NCI-H2171 (cell line): ENCODE measurements around the gene KRTAP10-2.
"Not testable (repeated sequence)": the region's sequence is repeated elsewhere in the genome, so short reads cannot be mapped to it uniquely, and the experiment has no call there.

Experiments
- DNase-seq: peaks from one replicate; lab custom pipeline; 2025; lab: John Stamatoyannopoulos, UW

The KRTAP10-2 gene

GRCh38 chr21:44551340-44551961, at the start of gene KRTAP10-2:
TSS of gene KRTAP10-2 (minus strand) at chr21:44551505. CDS start at chr21:44551458, 47 bp downstream.
- DNase-seq, result no peak

DNA sequence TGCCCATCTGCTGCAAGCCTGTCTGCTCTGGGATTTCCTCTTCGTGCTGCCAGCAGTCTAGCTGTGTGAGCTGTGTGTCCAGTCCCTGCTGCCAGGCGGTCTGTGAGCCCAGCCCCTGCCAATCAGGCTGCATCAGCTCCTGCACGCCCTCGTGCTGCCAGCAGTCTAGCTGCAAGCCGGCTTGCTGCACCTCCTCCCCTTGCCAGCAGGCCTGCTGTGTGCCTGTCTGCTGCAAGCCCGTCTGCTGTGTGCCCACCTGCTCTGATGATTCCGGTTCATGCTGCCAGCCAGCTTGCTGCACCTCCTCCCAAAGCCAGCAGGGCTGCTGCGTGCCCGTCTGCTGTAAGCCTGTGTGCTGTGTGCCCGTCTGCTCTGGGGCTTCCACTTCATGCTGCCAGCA, 49.8 kb upstream of the KRTAP10-2 start:
- DNase-seq, result not testable (repeated sequence)

- not testable (repeated sequence) for DNase-seq
These were observed 49.0 kb upstream of the KRTAP10-2 start, which contains the start of gene KRTAP10-7 for GRCh38 chr21:44600118-44600978. TSS of gene KRTAP10-7 (plus strand) at chr21:44600597. CDS start at chr21:44600622, 25 bp downstream.

GRCh38 chr21:44599264-44600029, 48.1 kb upstream of the KRTAP10-2 start:
- no peak for DNase-seq

- DNase-seq, result no peak
These were observed 46.8 kb upstream of the KRTAP10-2 start for GRCh38 chr21:44598061-44598460.

GRCh38 chr21:44596068-44596725, 44.9 kb upstream of the KRTAP10-2 start:
- no peak for DNase-seq

DNA sequence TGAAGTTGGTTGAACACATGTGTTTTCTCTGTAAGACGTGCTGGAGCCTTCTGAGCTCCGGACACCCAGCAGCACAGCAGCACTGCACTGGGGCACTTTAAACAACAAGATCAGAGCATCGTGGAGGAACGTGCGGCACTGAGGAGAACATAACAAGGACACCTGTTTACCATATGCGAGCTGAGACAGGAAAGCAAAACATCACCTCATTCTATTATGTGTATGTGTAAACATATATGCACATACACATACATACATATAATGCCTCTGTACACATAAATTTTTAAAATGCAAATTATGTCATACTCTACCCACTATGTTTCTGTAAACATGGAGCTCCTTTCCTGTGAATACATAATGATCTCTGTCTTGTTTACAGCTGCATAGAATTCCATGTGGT, 44.2 kb upstream of the KRTAP10-2 start:
- DNase-seq, result no peak

DNA sequence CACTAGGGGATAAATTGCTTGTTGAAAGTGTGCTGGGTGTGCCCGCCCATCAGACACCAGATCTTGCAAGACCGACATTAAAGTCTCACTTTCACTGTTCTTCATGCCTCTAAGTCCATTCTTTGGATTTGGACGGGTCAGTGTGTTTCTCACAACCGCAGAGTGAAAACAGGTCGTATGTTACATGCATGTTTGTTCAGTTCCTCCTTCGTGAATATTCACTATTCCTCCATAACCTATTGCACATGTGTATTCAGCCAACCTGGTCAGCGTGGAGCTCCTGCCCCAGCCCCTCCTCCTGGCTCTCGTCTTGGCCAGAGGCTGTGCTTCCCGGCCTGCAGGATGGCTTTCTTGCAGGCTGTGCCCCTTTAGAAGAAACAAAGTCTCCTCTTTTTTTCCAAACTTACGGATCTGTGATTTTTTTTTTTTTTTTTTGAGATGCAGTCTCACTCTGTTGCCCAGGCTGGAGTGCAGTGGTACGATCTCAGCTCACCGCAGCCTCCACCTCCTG, 43.2 kb upstream of the KRTAP10-2 start:
- no peak for DNase-seq

GRCh38 chr21:44593598-44594405, 42.5 kb upstream of the KRTAP10-2 start:
- DNase-seq, result no peak

GRCh38 chr21:44592446-44593311, 41.4 kb upstream of the KRTAP10-2 start, which contains the start of gene KRTAP10-6:
TSS of gene KRTAP10-6 (minus strand) at chr21:44592505. CDS start at chr21:44592484, 21 bp downstream.
- DNase-seq, result no peak

GRCh38 chr21:44591801-44592130, 40.5 kb upstream of the KRTAP10-2 start:
- DNase-seq, result not testable (repeated sequence)

DNA sequence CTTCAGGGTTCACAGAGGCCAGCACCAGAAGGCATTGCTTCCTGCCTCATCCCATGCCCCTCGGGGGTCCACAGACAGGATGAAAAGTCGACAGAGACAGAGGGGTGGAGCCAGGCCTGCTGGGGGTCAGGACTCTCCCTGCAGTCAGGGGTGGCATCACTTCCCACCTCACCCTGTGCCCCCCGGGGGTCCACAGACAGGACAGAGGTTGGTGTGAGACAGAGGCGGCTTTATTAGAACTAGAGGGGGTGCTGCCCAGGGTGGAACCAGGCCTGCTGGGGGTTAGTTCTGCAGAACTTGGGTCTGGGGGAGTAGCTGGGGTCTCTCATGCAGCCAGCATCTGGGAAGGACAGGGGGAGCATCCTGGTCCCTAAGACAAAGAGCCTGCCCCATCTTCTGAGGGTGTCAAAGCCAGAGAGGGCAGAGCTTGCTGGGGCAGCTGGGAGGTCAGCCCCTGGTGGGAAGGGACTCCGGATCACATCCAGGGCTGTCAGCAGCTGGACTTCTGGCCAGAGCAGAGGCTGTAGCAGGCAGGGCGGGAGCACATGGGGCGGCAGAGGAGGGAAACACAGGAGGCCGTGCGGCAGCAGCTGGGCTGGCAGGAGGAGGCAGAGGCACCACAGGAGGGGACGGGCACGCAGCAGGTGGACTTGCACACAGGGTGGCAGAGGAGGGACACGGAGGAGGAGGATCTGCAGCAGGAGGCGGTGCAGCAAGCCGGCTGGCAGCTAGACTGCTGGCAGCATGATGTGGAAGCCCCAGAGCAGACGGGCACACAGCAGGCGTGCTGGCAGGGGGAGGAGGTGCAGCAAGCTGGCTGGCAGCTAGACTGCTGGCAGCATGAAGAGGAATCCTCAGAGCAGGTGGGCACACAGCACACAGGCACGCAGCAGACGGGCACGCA, 39.8 kb upstream of the KRTAP10-2 start:
- DNase-seq, result not testable (repeated sequence)

- no peak for DNase-seq
These were observed 39.0 kb upstream of the KRTAP10-2 start for GRCh38 chr21:44590311-44590721.

DNA sequence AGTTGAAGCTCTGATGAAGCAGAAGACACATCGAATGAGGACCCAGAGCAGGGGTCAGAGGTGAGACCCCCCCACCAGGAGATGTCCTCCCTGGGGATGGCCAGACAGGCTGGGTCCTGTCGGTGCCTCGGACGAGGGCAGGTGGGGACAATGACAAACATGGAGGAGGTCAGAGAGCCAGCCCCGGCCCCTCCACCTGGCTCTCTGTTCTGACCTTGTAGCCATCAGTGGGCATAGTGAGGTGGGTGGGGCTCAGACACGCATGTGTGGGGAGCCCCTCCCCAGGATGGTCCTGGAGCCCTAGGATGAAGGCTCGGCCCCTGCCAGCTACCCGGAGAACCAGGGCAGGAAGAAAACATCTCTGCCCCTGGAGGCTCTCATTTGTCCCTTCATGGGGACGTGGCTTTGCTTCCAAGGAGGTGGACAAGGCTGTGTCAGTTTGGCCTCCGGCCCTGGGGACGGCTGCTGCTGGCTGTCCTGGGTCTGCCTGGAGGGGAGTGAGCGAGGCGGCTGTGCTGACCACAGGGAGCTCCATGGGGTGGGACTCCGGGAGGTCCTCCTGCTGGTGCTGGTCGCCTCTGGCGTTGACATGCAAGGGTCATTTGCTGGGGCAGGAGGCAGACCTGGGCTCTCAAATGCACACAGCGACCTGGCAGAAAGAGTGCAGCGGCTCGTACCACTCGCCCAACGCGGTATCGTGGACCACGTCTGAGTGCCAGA, 38.4 kb upstream of the KRTAP10-2 start:
- no peak for DNase-seq

- DNase-seq, result no peak
These were observed 37.8 kb upstream of the KRTAP10-2 start for GRCh38 chr21:44589094-44589493.

DNA sequence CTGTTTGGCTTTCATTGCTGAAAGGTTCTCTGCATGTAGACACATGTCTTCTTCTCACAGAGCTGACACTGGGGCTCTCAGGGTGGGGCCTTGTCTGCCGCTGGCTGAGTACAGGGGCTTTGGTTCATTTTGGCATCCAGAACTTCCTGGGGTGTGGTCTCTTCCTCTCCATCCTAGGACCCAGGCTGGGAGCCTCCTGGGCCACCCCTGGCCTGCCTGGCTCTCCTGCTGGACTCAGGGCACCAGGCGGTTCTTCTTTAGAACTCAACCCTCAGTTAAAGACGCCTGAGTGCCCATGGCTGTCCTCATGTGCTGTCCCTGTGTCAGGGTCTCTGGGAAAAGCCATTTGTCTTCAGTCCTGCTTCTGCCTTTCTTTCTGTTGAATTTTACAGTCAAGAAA, 34.6 kb upstream of the KRTAP10-2 start:
- DNase-seq, result no peak

GRCh38 chr21:44583800-44584147, 32.5 kb upstream of the KRTAP10-2 start:
- no peak for DNase-seq
